Activated CD4-positive, CD25-positive, alpha-beta regulatory T cell treated with anti-CD3 and anti-CD28 coated beads, Interleukin-2, amount 50 U/mL, for 72 hours (primary cell): ENCODE results near the gene SNRPE.

ENCODE experiments used
- DNase-seq: peaks from one replicate; pipeline ENCODE4 v3.0.0; 2021

SNRPE gene

DNA sequence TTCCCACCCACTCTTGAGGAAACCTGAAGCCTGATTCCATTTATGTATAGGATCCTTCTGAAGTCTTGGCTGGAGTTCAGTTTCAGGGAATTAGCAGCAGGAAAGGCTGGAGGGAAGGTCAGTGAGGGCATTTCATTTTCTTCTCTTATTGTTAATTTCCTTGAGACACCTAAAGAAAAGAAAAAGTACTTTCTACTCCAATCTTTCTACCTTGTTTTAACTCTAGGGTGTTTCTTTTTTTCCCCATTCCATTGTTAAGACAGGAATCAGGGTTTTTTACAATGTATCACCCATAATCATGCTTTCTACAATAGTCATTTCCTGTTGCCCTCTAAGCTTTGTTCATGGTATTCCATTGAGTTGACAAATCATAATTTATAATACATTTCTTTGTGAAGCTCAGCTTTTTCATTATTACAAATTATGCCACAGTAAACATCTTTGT, 27.4 kb downstream of the SNRPE start:
- DNase-seq = no peak

DNA sequence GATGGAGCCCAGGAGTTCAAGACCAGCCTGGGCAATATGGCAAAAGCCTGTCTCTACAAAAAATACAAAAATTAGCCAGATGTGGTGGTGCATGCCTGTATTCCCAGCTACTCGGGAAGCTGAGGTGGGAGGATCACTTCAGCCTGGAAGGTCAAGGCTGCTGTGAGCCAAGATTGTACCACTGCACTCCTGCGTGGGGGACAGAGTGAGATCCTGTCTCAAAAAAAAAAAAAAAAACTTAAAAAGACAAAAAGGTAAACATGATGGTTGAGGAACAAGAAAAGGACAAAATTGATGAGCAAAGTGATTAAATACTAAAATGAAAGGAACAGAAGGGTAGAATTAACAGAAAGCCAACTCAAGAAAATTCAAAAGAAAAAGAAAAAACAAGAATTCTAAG, 30.6 kb downstream of the SNRPE start:
- DNase-seq = no peak

DNA sequence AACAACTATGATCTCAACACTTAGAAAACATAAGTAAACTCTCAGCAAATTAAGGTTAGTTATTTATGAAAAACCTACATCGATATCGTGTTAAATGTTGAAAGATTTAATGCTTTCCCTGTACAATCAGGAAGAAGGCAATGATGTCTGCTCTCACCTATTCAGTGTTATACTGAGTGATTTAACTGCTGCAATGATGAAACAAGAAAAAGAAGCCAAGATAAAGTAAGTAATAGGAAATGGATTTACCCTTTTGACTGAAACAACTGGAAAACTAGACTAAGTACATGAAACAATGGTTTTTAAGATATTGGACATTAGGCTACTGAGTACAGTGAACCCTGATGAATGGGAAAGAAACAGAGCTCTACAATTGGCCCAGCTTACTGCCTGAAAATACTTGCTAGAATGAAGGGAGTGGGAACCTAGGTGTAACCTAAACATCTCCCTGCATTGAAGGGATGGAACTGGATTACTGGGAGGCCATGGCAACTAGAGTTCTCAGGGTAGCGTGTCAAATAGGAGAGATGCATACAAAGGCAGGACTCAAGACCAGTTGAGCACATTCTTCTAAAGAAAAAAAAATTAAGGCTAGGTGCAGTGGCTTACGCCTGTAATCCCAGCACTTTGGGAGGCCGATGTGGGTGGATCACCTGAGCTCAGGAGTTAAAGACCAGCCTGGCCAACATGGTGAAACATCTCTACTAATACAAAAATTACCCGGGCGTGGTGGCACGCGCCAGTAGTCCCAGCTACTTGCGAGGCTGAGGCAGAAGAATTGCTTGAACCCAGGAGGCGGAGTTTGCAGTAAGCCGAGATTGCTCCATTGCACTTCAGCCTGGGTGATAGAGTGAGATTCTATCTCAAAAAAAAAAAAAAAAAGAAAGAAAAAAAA, 37.3 kb downstream of the SNRPE start:
- no peak for DNase-seq

DNA sequence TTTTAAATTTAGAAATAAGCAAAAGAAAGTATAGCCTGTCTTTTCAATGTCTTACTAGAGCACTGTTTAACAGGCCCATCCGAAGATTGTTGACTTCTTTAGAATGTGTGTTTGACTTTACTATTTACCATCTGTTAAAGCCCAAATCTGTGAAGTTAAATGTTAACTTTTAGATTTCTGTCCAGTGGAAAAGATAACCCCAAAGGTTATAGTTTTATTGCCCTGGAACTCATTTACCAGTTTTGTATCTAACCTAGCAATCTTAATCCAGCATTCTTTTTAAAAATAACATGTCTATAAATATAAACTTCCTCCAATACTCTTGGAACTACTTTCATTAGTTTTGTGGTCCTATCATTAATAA, 37.9 kb downstream of the SNRPE start:
- DNase-seq = no peak

DNA sequence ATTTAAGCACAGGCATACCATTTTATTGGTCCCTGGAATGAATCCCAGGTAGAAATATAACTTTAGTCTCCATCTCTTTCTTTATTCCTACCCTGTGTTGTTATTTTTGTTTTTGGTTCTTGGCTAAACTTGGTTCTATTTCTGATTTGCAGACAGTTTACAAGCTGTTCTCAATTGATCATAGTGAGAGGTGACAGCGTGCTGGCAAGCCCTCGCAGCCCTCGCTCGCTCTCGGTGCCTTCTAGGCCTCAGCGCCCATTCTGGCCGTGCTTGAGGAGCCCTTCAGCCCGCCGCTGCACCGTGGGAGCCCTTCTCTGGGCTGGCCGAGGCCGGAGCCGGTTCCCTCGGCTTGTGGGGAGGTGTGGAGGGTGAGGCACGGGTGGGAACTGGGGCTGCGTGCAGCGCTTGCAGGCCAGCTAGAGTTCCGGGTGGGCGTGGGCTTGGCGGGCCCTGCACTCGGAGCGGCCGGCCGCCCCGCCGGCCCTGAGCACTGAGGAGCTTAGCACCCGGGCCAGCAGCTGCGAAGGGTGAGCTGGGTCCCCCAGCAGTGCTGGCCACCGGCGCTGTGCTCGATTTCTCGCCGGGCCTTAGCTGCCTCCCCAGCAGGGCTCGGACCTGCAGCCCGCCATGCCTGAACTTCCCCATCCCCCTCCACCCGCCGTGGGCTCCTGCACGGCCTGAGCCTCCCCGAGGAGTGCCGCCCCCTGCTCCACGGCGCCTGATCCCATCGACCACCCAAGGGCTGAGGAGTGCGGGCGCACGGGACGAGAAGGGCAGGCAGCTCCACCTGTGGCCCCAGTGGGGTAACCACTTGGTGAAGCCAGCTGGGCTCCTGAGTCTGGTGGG, 38.7 kb downstream of the SNRPE start:
- no peak for DNase-seq

DNA sequence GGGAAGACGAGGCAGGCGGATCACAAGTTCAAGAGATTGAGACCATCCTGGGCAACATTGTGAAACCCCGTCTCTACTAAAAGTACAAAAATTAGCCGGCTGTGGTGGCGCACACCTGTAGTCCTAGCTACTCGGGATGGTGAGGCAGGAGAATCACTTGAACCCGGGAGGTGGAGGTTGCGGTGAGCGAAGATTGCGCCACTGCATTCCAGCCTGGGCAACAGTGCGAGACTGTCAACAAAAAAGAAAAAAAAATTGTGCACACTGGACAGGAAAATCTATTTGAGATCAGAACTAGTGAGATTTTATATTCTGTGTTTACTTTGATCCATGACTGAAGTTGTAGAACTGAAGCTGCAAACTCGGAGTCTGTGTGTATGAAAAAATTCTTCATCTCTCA, 40.2 kb downstream of the SNRPE start:
- no peak for DNase-seq

DNA sequence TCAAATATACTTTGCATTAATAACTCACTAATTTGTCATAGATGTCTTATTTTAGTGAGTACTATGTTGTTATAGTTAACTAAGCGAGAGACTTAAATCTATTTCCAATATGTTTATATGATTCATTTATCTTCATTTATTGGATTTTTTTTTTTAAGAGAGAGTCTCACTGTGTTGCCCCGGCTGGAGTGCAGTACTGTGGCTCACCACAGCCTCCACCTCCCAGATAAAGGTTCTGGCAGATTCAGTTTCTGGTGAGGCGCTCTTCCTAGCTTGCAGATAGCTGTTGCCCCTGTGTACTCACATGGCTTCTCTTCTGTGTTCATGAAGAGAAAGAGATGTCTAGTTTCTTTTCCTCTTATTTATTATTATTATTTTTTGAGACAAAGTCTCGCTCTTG, 43.9 kb downstream of the SNRPE start:
- no peak for DNase-seq

DNA sequence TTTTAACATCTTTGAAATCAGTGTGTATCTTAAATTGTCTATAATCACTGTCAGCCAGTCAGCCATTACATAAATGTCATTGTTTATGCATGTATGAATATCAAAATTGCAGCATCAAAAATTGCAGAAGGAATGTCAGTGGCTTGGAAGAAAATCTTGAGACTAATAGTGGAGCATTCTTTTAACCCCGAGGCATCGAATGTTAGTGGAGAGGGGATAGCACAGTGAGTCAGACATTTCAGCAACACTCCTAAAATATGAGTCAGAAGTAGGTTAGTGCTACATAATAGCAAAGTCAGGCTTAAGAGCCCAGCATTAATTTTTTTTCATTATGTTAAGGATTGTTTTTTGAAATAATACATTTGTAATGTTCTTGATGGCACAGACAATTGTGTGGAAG, 45.5 kb downstream of the SNRPE start:
- DNase-seq = no peak

DNA sequence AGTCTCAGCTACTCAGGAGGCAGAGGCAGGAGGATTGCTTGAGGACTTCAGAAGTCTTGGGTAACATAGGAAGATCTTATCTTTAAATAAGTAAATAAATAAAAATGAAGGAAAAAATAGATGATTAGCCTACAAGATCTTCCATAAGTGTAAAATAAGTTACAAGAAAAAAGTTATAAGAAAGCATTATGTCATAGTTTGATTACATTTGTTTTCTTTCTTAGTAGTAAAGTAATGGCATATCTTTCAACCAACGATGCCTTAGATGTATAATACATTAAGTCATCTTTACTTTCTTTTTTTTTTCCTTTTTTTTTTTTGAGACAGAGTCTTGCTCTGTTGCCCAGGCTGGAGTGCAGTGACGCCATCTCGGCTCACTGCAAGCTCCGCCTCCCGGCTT, 46.5 kb downstream of the SNRPE start:
- no peak for DNase-seq

DNA sequence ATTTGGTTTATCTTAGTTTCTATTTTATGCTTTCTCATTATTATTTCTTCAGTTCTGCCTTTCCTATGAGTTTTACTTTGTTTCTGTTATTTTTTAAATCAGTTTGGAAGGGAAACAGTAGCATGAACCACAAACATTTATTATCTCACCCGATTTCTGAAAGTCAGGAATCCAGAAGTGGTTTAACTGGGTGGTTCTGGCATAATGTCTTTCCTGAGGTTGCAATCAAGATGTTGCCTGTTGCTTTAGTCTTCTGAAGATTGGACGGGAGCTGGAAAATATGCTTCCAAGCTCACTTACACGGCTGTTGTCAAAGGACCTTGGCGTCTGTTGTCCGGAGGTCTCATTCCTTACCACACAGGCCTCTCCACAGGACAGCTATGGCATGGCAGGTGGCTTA, 50.4 kb downstream of the SNRPE start:
- DNase-seq = no peak

DNA sequence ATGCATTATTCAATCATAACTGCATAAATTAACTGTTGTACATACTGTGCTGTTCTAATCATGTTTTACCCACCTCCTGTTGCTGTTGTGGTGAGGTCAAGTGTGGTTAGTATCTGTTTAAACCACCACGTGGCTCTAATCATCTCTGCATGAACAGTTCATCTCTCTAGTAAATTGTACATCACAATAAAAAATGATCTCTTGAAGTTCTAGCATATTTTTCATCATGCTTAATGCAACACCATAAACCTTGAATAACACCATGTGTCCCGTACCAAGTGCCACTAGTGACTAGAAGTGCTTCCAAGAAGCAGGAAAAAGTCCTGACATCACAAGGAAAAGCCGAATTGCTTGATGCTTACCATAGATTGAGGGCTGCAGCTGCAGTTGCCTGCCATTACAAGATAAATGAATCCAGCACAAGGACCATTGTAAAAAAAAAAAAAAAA, 51.7 kb downstream of the SNRPE start:
- no peak for DNase-seq

DNA sequence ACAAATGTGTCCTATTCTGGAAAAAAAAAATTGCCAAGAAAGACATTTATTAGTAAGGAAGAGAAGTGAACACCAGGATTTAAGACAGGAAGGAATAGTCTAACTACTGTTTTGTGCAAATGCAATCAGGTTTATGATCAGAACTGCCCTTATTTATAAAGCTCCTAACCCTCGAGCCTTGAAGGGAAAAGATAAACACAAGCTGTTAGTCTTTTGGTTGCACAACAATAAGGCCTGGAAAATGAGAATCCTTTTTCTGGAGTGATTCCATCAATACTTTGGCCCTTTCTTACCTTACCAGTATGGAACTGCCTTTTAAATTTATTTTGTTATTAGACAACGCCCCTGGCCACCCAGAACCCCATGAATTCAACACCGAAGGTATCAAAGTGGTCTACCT, 52.9 kb downstream of the SNRPE start:
- no peak for DNase-seq

DNA sequence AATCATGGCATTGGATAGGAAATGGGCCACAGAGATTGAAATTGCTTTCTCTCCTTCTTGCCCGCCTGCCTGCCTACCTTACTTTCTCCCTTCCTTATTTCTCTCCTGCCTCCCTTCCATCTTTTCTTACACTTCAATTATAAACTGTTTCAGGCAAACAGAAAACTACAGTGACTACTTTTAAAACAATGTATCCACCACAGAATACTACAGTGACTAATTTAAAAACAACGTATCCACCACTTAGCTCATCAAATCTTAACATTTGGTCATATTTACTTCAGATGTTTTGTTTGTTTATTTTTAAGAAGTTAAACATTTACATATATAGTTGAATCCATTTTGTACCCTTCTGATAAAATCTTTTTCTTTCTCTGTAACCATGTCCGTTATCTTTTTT, 54.4 kb downstream of the SNRPE start:
- DNase-seq = no peak

DNA sequence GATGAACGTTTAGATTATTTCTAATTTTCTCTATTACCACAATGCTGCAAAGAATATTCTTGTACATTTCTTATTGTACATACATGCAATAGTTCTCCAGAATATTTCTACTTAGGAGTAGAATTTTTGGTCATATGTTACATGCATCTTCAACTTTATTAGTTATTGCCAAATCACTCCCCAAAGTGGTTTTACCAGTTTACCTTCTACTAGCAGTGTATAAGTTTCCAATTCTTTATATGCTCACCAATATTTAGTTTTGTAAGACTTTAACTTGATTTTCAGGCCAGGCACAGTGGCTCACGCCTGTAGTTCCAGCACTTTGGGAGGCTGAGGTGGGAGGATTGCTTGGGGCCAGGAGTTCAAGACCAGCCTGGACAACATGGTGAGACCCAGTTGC, 55.4 kb downstream of the SNRPE start:
- DNase-seq = no peak
